GM12874 (cell line): ENCODE data around the gene MYH9.

Experiments
- CTCF ChIP-seq: IDR thresholded peaks from 2 replicates; pipeline ENCODE4 v1.5.1; 2011; ENCODE audit warnings: low read depth, mild to moderate bottlenecking, control low read depth, low read length, moderate library complexity; ENCODE audit not compliant: insufficient read depth

The MYH9 gene

DNA sequence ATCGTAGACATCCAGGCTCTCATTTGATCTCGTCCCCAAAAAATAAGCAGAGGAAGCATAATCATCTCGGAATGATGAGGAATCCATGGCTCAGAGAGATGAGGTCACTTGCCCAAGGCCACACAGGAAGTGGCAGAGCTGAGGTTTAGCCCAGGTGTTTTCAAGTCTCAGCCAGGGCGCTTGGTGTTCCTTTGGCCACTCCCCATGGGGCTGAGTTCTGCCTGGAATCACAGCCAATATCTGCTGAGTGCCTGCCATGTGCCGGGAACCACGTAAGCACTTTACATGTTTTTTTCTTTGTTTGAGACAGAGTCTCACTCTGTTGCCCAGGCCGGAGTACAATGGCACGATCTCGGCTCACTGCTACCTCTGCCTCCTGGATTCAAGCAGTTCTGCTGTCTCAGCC lies 29.5 kb upstream of the MYH9 start:
- TF ChIP-seq CTCF, result no peak

GRCh38 chr22:36415415-36416168 lies 27.8 kb upstream of the MYH9 start:
- TF ChIP-seq CTCF, result no peak

DNA sequence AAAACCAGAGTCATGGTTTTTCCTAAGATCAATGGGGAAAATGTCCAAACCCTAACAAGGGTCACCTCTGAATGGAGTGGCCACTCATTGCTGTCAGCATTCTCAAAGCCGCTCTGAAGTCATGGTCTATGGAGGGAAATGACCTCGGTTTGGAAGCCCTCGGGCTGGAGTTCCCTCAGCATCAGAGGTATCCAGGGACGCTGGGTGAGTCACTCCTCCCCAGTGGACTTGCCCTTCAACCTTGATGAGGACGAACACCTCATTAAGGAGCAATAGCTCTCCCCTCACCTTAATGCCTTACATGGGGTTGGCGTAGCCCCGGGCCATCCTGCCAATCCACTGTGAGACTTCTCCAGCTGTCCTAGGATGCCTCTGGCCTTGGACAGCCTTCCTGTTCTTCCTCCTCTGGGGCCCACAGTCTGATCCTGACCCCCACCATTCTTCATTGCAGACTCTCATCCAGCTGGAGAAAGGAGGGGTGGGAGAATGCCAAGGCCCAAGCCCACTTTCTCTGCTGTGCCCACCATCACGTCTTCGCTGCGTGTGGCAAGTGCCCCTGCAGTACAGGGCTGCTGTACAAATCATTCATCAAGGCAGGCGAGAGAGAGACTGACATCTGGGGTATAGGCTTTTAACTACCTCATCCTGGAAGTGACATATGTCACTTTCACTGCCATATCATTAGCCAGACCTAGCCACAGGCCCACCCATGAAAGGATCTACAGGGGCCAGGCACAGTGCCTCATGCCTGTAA lies 25.4 kb upstream of the MYH9 start:
- TF ChIP-seq CTCF, result no peak

GRCh38 chr22:36411589-36412258 lies 24.0 kb upstream of the MYH9 start:
- TF ChIP-seq CTCF, result no peak

DNA sequence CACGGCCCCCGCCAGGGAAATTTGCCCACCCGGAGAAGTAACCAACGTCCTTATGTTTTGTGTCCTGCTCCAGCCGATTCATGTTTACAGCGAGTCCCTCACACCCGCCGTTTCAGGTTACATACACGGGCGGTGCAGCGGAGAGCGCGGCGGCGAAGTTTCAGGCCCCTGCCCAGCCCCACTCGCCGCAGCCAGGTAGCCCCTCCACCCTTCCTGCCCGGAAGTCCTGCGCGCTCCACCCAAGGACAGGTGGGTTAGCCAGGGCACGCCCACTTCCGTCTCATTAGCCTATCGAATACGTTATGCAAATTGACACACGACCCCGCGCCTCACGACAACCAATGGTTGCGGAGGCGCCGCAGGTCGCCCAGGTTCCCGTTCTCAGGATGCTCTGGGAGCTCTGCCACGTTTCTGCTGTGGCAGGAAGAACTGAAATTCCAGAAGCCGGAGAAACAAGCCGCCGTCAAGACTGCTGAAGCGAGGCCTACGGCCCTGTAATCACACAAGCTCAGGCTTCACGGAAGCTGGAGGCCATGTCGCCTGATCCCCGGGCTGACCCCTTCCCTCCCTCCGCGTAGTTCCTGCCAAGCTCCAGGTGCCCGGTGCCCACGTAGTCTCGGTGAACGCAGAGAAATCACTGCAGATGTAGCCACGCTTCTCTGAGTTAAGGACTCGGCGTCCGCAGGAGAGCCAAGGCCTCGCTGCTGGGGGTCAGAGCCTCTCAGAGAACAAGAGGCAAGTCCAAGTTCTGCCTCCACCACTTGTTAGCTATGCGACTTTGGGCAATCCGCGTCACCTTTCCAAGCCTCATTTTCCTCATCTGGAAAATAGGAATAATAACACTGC lies 22.4 kb upstream of the MYH9 start:
- no peak for TF ChIP-seq CTCF

- no peak for TF ChIP-seq CTCF
Measured at GRCh38 chr22:36409056-36409455, 21.3 kb upstream of the MYH9 start.
